Tibial artery (tissue), 4 donors: Measurements from ENCODE around the gene TMOD1.

ENCODE experiments used
- DNase-seq, 2 donors: peaks; one replicate each; pipeline ENCODE4 v3.0.0-alpha.2; 2019
- H3K27ac ChIP-seq, 2 donors: fragments of 200-600 bp; sonication (generic) in 1 of 2; 1 replicate in 1 of 2; 2 replicates in 1 of 2; pipeline ENCODE4 v1.5.1; 2018 to 2019; ENCODE audit warnings: mild to moderate bottlenecking in 1 of 2
- H3K27me3 ChIP-seq, 2 donors: fragments of 200-600 bp; sonication (generic) in 1 of 2; one replicate each; pipeline versions ENCODE4 v1.5.1 to v1.6.0; 2016 to 2019
- H3K36me3 ChIP-seq, 3 donors: fragments of 200-600 bp; sonication (generic) in 2 of 3; one replicate each; pipeline ENCODE4 v1.5.1; 2016 to 2019; ENCODE audit warnings: mild to moderate bottlenecking in 2 of 3
- H3K4me1 ChIP-seq, 4 donors: fragments of 200-600 bp; sonication (generic) in 2 of 4; 1 replicate in 3 of 4; 2 replicates in 1 of 4; pipeline ENCODE4 v1.5.1; 2016 to 2019
- H3K4me3 ChIP-seq, 2 donors: fragments of 200-600 bp; sonication (generic) in 1 of 2; 1 replicate in 1 of 2; 2 replicates in 1 of 2; pipeline ENCODE4 v1.5.1; 2018 to 2019; ENCODE audit warnings: mild to moderate bottlenecking in 2 of 2
- H3K9me3 ChIP-seq, 3 donors: fragments of 200-600 bp; sonication (generic) in 1 of 3; one replicate each; pipeline ENCODE4 v1.5.1; 2016 to 2019
- CTCF ChIP-seq, 2 experiments: fragments of 200-600 bp in 1 of 2; fragments of 450-650 bp in 1 of 2; IDR thresholded peaks; one replicate each; pipeline ENCODE4 v1.5.1; 2017 to 2019; ENCODE audit warnings: antibody characterized with exemption in 2 of 2, mild to moderate bottlenecking in 1 of 2, moderate library complexity in 1 of 2
- intact Hi-C: fragments of 100-400 bp; cut with DNase I; formaldehyde crosslinking; loops from one replicate; pipeline ENCODE4 v1.15.0; 2023; ENCODE audit warnings: low total_unique reads

Gene TMOD1

GRCh38 chr9:97515662-97516061, 14.2 kb downstream of the TMOD1 start:
- no peak for TF ChIP-seq CTCF (IDR thresholded peaks at IDR 0.05)
- no peak overlapping the region for H3K4me3 ChIP-seq
- H3K36me3 ChIP-seq: peaks cover 0 to 12% (median 3%) of the 10 kb centered on the region in 3 donors
- no peaks in the 10 kb centered on the region for H3K9me3 ChIP-seq
- DNase-seq: no peak
- intact Hi-C loops: no loop called here
- peak overlapping the region; percentile 71 to 82 for H3K27ac ChIP-seq
- no peaks in the 10 kb centered on the region for H3K27me3 ChIP-seq
- H3K4me1 ChIP-seq: peaks cover 0 to 77% (median 53%) of the 10 kb centered on the region in 4 donors

GRCh38 chr9:97516111-97516510, 14.6 kb downstream of the TMOD1 start:
- no peak for TF ChIP-seq CTCF (IDR thresholded peaks at IDR 0.05)
- intact Hi-C loops: no loop called here
- Histone ChIP-seq H3K27ac (peak overlapping the region; percentile 71 to 82), H3K9me3 (no peaks in the 10 kb centered on the region), H3K4me3 (no peak overlapping the region), H3K27me3 (no peaks in the 10 kb centered on the region), H3K4me1 (peaks cover 0 to 77% (median 55%) of the 10 kb centered on the region in 4 donors), H3K36me3 (peaks cover 0 to 12% (median 3%) of the 10 kb centered on the region in 3 donors)
- no peak for DNase-seq

- Histone ChIP-seq H3K9me3 (no peaks in the 10 kb centered on the region), H3K36me3 (peaks cover 0 to 12% (median 3%) of the 10 kb centered on the region in 3 donors), H3K27ac (peak overlapping the region; percentile 71 to 82), H3K27me3 (no peaks in the 10 kb centered on the region), H3K4me1 (peaks cover 0 to 78% (median 52%) of the 10 kb centered on the region in 4 donors), H3K4me3 (no peak overlapping the region)
- peak in 1 of 2 donors; percentile 70 for DNase-seq
- intact Hi-C loops: no loop called here
- no peak for TF ChIP-seq CTCF (IDR thresholded peaks at IDR 0.05)
These were observed 16.0 kb downstream of the TMOD1 start for GRCh38 chr9:97517331-97518089.

GRCh38 chr9:97518166-97518908, 16.9 kb downstream of the TMOD1 start:
- Histone ChIP-seq H3K27ac (peak overlapping the region; percentile 71 to 82), H3K4me3 (no peak overlapping the region), H3K36me3 (peaks cover 0 to 12% (median 3%) of the 10 kb centered on the region in 3 donors), H3K27me3 (no peaks in the 10 kb centered on the region), H3K4me1 (peaks cover 0 to 86% (median 50%) of the 10 kb centered on the region in 4 donors), H3K9me3 (no peaks in the 10 kb centered on the region)
- peak in 1 of 2 donors; percentile 62 for DNase-seq
- no peak for TF ChIP-seq CTCF (IDR thresholded peaks at IDR 0.05)
- intact Hi-C loops: no loop called here

GRCh38 chr9:97518909-97519307, 17.4 kb downstream of the TMOD1 start:
- H3K9me3 ChIP-seq: no peaks in the 10 kb centered on the region
- no peaks in the 10 kb centered on the region for H3K27me3 ChIP-seq
- peaks cover 0 to 92% (median 50%) of the 10 kb centered on the region in 4 donors for H3K4me1 ChIP-seq
- H3K27ac ChIP-seq: peak overlapping the region; percentile 71 to 82
- H3K4me3 ChIP-seq: peak overlapping the region; percentile 0 to 5
- peak; percentile 83 to 90 for DNase-seq
- peaks cover 0 to 12% (median 3%) of the 10 kb centered on the region in 3 donors for H3K36me3 ChIP-seq
- intact Hi-C loops: no loop called here
- TF ChIP-seq CTCF (IDR thresholded peaks at IDR 0.05): no peak
